Measurements from ENCODE around the gene CRACR2B.

Gene CRACR2B

GRCh38 chr11:834371-835316 lies 6.9 kb downstream of the CRACR2B start:
- Histone ChIP-seq H3K9ac (peak overlapping the region; percentile 2 to 90 (median 81); a peak in 20 of 22 replicates), H3K36me3 (peaks cover 32 to 37% (median 36%) of the 10 kb centered on the region in 11 experiments), H4K20me1 (peaks cover 48 to 93% (median 88%) of the 10 kb centered on the region in 11 experiments), H3K27ac (peak overlapping the region in 7 of 11 experiments; percentile 2 to 65 (median 41); a peak in 12 of 22 replicates), H3K27me3 (peaks cover 29 to 51% (median 37%) of the 10 kb centered on the region in 11 experiments), H3K9me3 (replicated peaks in 1 of 11) (no peaks in the 10 kb centered on the region), H3K4me3 (peak overlapping the region in 9 of 10 experiments; percentile 7 to 86 (median 71); a peak in 14 of 20 replicates), H3K4me1 (peaks cover 50 to 71% (median 55%) of the 10 kb centered on the region in 10 experiments), H3K4me2 (peak overlapping the region; percentile 90 to 99 (median 98))
- no peak for TF ChIP-seq Cebpa-rat (IDR thresholded peaks at IDR 0.05)

GRCh38 chr11:836274-836673 lies 8.6 kb downstream of the CRACR2B start:
- peaks cover 46 to 52% (median 52%) of the 10 kb centered on the region in 11 experiments for H3K36me3 ChIP-seq
- H3K9me3 ChIP-seq (replicated peaks in 1 of 11) = no peaks in the 10 kb centered on the region
- H3K4me2 ChIP-seq = no peak overlapping the region
- no peak overlapping the region for H3K9ac ChIP-seq
- H3K4me3 ChIP-seq = no peak overlapping the region
- peaks cover 64 to 93% (median 88%) of the 10 kb centered on the region in 11 experiments for H4K20me1 ChIP-seq
- peaks cover 44 to 70% (median 52%) of the 10 kb centered on the region in 10 experiments for H3K4me1 ChIP-seq
- TF ChIP-seq Cebpa-rat (IDR thresholded peaks at IDR 0.05) = no peak
- H3K27ac ChIP-seq = no peak overlapping the region
- H3K27me3 ChIP-seq = peaks cover 13 to 35% (median 21%) of the 10 kb centered on the region in 11 experiments

- H4K20me1 ChIP-seq = peaks cover 69 to 93% (median 88%) of the 10 kb centered on the region in 11 experiments
- H3K36me3 ChIP-seq = peaks cover 46 to 53% (median 52%) of the 10 kb centered on the region in 11 experiments
- peaks cover 9 to 31% (median 17%) of the 10 kb centered on the region in 11 experiments for H3K27me3 ChIP-seq
- H3K9ac ChIP-seq = no peak overlapping the region
- no peak overlapping the region for H3K27ac ChIP-seq
- no peak overlapping the region for H3K4me3 ChIP-seq
- H3K4me2 ChIP-seq = no peak overlapping the region
- peaks cover 44 to 69% (median 51%) of the 10 kb centered on the region in 10 experiments for H3K4me1 ChIP-seq
- no peaks in the 10 kb centered on the region for H3K9me3 ChIP-seq (replicated peaks in 1 of 11)
- no peak for TF ChIP-seq Cebpa-rat (IDR thresholded peaks at IDR 0.05)
Observed at GRCh38 chr11:836700-837099, 9.0 kb downstream of the CRACR2B start.

GRCh38 chr11:837189-837989 lies 9.7 kb downstream of the CRACR2B start:
- peaks cover 37 to 62% (median 44%) of the 10 kb centered on the region in 10 experiments for H3K4me1 ChIP-seq
- H3K27ac ChIP-seq = no peak overlapping the region

GRCh38 chr11:837990-838307 lies 10.2 kb downstream of the CRACR2B start:
- no peak overlapping the region for H3K4me2 ChIP-seq
- peaks cover 0 to 21% (median 7%) of the 10 kb centered on the region in 11 experiments; a peak in 9 of 22 replicates for H3K27me3 ChIP-seq

More at GRCh38 chr11:837189-837989, 9.7 kb downstream of the CRACR2B start:
- Histone ChIP-seq H4K20me1 (peaks cover 74 to 92% (median 86%) of the 10 kb centered on the region in 11 experiments), H3K4me3 (no peak overlapping the region), H3K36me3 (peaks cover 46 to 53% (median 52%) of the 10 kb centered on the region in 11 experiments), H3K4me2 (no peak overlapping the region), H3K9me3 (replicated peaks in 1 of 11) (no peaks in the 10 kb centered on the region), H3K9ac (0 out of 22 replicates have a peak overlapping the region, but pooled peaks of 1 of the 11 experiments have one; percentile 11), H3K27me3 (peaks cover 2 to 24% (median 10%) of the 10 kb centered on the region in 11 experiments)
- no peak for TF ChIP-seq Cebpa-rat (IDR thresholded peaks at IDR 0.05)

DNA sequence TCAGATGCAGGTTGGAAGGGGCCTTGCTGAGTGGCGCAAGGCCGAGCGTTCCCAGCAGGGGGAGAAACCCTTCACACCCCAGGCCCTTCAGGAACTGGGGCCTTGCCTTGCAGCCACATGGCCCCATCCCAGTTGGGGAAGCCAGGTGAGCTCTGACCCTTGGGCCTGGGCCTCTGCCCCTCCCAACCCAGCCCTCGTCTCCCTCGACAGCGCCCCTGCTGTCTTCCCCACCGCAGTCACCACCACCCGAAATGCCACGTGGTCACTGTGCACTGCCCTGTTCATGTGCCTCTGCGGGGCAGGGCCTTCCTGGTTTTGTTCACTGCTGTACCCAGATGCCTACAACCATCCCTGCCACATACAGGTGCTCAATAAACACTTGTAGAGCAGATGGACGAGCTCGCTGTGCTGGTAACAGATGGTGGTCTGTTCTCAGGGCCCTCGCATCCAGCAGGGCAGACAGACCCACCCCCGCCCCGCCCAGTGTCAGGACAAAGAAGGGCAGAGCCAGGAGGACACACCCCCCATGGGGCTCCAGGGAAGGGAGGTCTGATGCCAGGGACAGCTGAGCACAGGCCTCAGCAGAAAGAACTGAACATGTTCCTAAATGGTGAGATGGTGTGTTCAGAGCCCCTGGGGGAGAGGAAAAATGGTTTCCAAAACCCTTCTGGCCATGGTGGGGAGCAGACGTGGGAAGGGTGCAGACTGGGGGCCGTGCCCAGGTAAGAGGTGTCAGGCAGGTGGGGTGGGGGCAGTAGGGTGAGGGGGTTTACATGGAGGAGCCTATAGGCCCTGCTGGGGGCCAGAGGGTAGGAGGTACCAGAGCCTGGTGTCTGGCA lies 10.9 kb downstream of the CRACR2B start:
- peaks cover 36 to 61% (median 44%) of the 10 kb centered on the region in 10 experiments for H3K4me1 ChIP-seq
- H3K4me3 ChIP-seq = no peak overlapping the region
- no peak overlapping the region for H3K4me2 ChIP-seq
- H3K36me3 ChIP-seq = peaks cover 46 to 53% (median 52%) of the 10 kb centered on the region in 11 experiments
- peak overlapping the region in 3 of 11 experiments; percentile 13 to 29 (median 25); a peak in 3 of 22 replicates for H3K9ac ChIP-seq
- no peaks in the 10 kb centered on the region for H3K9me3 ChIP-seq (replicated peaks in 1 of 11)
- TF ChIP-seq Cebpa-rat (IDR thresholded peaks at IDR 0.05) = no peak
- H3K27me3 ChIP-seq = peaks cover 0 to 16% (median 7%) of the 10 kb centered on the region in 11 experiments; a peak in 7 of 22 replicates
- peaks cover 74 to 86% (median 80%) of the 10 kb centered on the region in 11 experiments for H4K20me1 ChIP-seq
- H3K27ac ChIP-seq = no peak overlapping the region

More at GRCh38 chr11:837990-838307, 10.2 kb downstream of the CRACR2B start:
- TF ChIP-seq Cebpa-rat (IDR thresholded peaks at IDR 0.05) = no peak
- Histone ChIP-seq H3K27ac (no peak overlapping the region), H3K4me3 (no peak overlapping the region), H3K9ac (0 out of 22 replicates have a peak overlapping the region, but pooled peaks of 1 of the 11 experiments have one; percentile 11), H4K20me1 (peaks cover 74 to 91% (median 85%) of the 10 kb centered on the region in 11 experiments), H3K36me3 (peaks cover 46 to 53% (median 52%) of the 10 kb centered on the region in 11 experiments), H3K9me3 (replicated peaks in 1 of 11) (no peaks in the 10 kb centered on the region), H3K4me1 (peaks cover 35 to 60% (median 42%) of the 10 kb centered on the region in 10 experiments)

GRCh38 chr11:839280-839623 lies 11.5 kb downstream of the CRACR2B start:
- Histone ChIP-seq H3K9me3 (replicated peaks in 1 of 11) (no peaks in the 10 kb centered on the region), H4K20me1 (peaks cover 69 to 80% (median 74%) of the 10 kb centered on the region in 11 experiments), H3K36me3 (peaks cover 46 to 53% (median 52%) of the 10 kb centered on the region in 11 experiments), H3K4me1 (peaks cover 36 to 61% (median 42%) of the 10 kb centered on the region in 10 experiments), H3K27me3 (peaks cover 0 to 11% (median 6%) of the 10 kb centered on the region in 11 experiments; a peak in 7 of 22 replicates), H3K27ac (no peak overlapping the region), H3K4me3 (no peak overlapping the region), H3K4me2 (no peak overlapping the region), H3K9ac (peak overlapping the region in 4 of 11 experiments; percentile 13 to 31 (median 27); a peak in 3 of 22 replicates)
- no peak for TF ChIP-seq Cebpa-rat (IDR thresholded peaks at IDR 0.05)

All from BLaER1 treated with 17β-estradiol and CSF1 and Interleukin-3, amounts not matched to agents 10 nM and 100 nM (cell line).